GM23338 (cell line): Measurements from ENCODE around the gene IQCM. TPM values are rescaled to one million over a fixed set of nuclear protein-coding genes. Genes with fewer than 3 reads are reported as not detected.

Source experiments
- ATAC-seq: fragments of 200-7000 bp; cut with Tn5 transposase; 3 replicates; pipeline ENCODE4 v1.9.1; 2020
- DNase-seq: peaks from one replicate; pipeline ENCODE4 v3.0.0-alpha.2; 2015; ENCODE audit warnings: low spot score
- H2AFZ ChIP-seq: fragments of 200-600 bp; sonication (generic); 2 replicates; pipeline ENCODE4 v1.8.0; 2016; ENCODE audit warnings: antibody characterized with exemption, mild to moderate bottlenecking, moderate library complexity
- H3F3A ChIP-seq: fragments of 200-600 bp; sonication (generic); replicated peaks from 2 replicates; pipeline ENCODE4 v1.8.0; 2017; ENCODE audit warnings: antibody characterized with exemption, mixed run types, low read depth
- H3K27ac ChIP-seq: fragments of 200-600 bp; sonication (generic); 2 replicates; pipeline ENCODE4 v1.6.1; 2016; ENCODE audit warnings: low read depth
- H3K27me3 ChIP-seq: fragments of 200-600 bp; sonication (generic); 2 replicates; pipeline ENCODE4 v1.8.0; 2016; ENCODE audit warnings: mild to moderate bottlenecking, mixed run types, moderate library complexity; ENCODE audit not compliant: insufficient read depth
- H3K36me3 ChIP-seq: fragments of 200-600 bp; sonication (generic); 2 replicates; pipeline ENCODE4 v1.8.0; 2016; ENCODE audit warnings: mild to moderate bottlenecking; ENCODE audit not compliant: insufficient read depth
- H3K4me1 ChIP-seq: fragments of 200-600 bp; sonication (generic); 2 replicates; pipeline ENCODE4 v1.8.0; 2016; ENCODE audit warnings: mild to moderate bottlenecking, moderate library complexity; ENCODE audit not compliant: insufficient read depth
- H3K4me2 ChIP-seq: fragments of 200-600 bp; sonication (generic); 2 replicates; pipeline ENCODE4 v1.7.1; 2017; ENCODE audit warnings: mixed run types
- H3K4me3 ChIP-seq: fragments of 200-600 bp; sonication (generic); 2 replicates; pipeline ENCODE4 v1.6.1; 2016; ENCODE audit warnings: mixed run types
- H3K79me2 ChIP-seq: fragments of 200-600 bp; sonication (generic); replicated peaks from 2 replicates; pipeline ENCODE4 v1.8.0; 2017; ENCODE audit warnings: mild to moderate bottlenecking; ENCODE audit not compliant: insufficient read depth
- H3K9me2 ChIP-seq: fragments of 200-600 bp; sonication (generic); 2 replicates; pipeline ENCODE4 v1.8.0; 2017; ENCODE audit not compliant: insufficient read depth
- H4K20me1 ChIP-seq: fragments of 200-600 bp; sonication (generic); replicated peaks from 2 replicates; pipeline ENCODE4 v1.8.0; 2017; ENCODE audit warnings: mild to moderate bottlenecking; ENCODE audit not compliant: insufficient read depth
- H3K27ac Mint-ChIP-seq: 2 replicates; pipeline ENCODE4 v1.8.0; 2020; ENCODE audit warnings: inconsistent platforms, mild to moderate bottlenecking, moderate library complexity, mixed read lengths
- H3K27me3 Mint-ChIP-seq: 3 replicates; pipeline ENCODE4 v1.8.0; 2022; ENCODE audit warnings: low read depth, mild to moderate bottlenecking, moderate library complexity, mixed read lengths, inconsistent platforms; ENCODE audit not compliant: insufficient read depth, poor library complexity
- H3K36me3 Mint-ChIP-seq: 3 replicates; pipeline ENCODE4 v1.8.0; 2021; ENCODE audit warnings: low read depth, mild to moderate bottlenecking, inconsistent platforms, moderate library complexity, mixed read lengths
- H3K4me1 Mint-ChIP-seq: 3 replicates; pipeline ENCODE4 v1.8.0; 2020; ENCODE audit warnings: mild to moderate bottlenecking, inconsistent platforms, mixed read lengths
- H3K4me3 Mint-ChIP-seq: 3 replicates; pipeline ENCODE4 v1.8.0; 2021; ENCODE audit warnings: moderate library complexity, mild to moderate bottlenecking, inconsistent platforms, mixed read lengths
- H3K9me3 Mint-ChIP-seq: 3 replicates; pipeline ENCODE4 v1.8.0; 2020; ENCODE audit warnings: moderate library complexity, mild to moderate bottlenecking, inconsistent platforms, mixed read lengths
- CREB1 ChIP-seq: fragments of 250-450 bp; sonication (Bioruptor Pico); IDR thresholded peaks from 2 replicates; pipeline ENCODE4 v1.5.0; 2020; ENCODE audit warnings: low read depth, mild to moderate bottlenecking, moderate library complexity
- EZH2 ChIP-seq: fragments of 200-600 bp; sonication (generic); IDR thresholded peaks from one replicate; pipeline ENCODE4 v1.8.0; 2017; ENCODE audit warnings: antibody characterized with exemption, mild to moderate bottlenecking, low read depth; ENCODE audit not compliant: unreplicated experiment
- JUNB ChIP-seq: IDR thresholded peaks from one replicate; pipeline ENCODE4 v1.6.1; 2016; ENCODE audit warnings: antibody characterized with exemption; ENCODE audit not compliant: unreplicated experiment
- POLR2AphosphoS5 ChIP-seq: IDR thresholded peaks from 2 replicates; pipeline ENCODE4 v1.6.1; 2016; ENCODE audit warnings: antibody characterized with exemption, low read depth
- STAT1 ChIP-seq: IDR thresholded peaks from one replicate; pipeline ENCODE4 v1.6.1; 2016; ENCODE audit warnings: antibody characterized with exemption; ENCODE audit not compliant: unreplicated experiment
- ZNF114 ChIP-seq: fragments of 250-450 bp; sonication (Bioruptor Pico); IDR thresholded peaks from 2 replicates; pipeline ENCODE4 v1.5.0; 2020; ENCODE audit warnings: mild to moderate bottlenecking, moderate library complexity
- ZNF331 ChIP-seq: fragments of 250-450 bp; sonication (Bioruptor Pico); IDR thresholded peaks from 2 replicates; pipeline ENCODE4 v1.5.0; 2020; ENCODE audit warnings: low read depth, mild to moderate bottlenecking, moderate library complexity
- polyA plus RNA-seq: library from polyadenylated mRNA; unstranded; fragments of >200 nt; fragmentation: Nextera tagmentation; extraction: Ambion mirVana; gene quantifications from 2 replicates; pipeline ENCODE4 v1.2.1, GENCODE V29; 2016
- total RNA-seq: library from RNA; depleted of rRNA; stranded (reverse); fragments of >200 nt; shearing (Covaris generic); gene quantifications from 2 replicates; pipeline ENCODE4 v1.2.3, GENCODE V29; 2014
- TF ChIP-seq, protein P1 (sequence below): IDR thresholded peaks from one replicate; pipeline ENCODE4 v1.6.1; 2018; ENCODE audit warnings: antibody characterized with exemption; ENCODE audit not compliant: unreplicated experiment
- TF ChIP-seq, protein P2 (sequence below), 2 experiments: fragments of 200-600 bp in 1 of 2; sonication (generic) in 1 of 2; conservative IDR thresholded peaks; 2 replicates each; pipeline versions ENCODE4 v1.5.1 to v1.6.1; 2016 to 2017; ENCODE audit warnings: antibody characterized with exemption in 2 of 2, low read depth in 2 of 2, mild to moderate bottlenecking in 2 of 2, moderate library complexity in 1 of 2
- TF ChIP-seq, protein P3 (sequence below): IDR thresholded peaks from 2 replicates; pipeline ENCODE4 v1.6.1; 2016; ENCODE audit warnings: antibody characterized with exemption

The IQCM gene
- total and polyA plus RNA-seq, 2 experiments from 2014 or later: not detected

DNA sequence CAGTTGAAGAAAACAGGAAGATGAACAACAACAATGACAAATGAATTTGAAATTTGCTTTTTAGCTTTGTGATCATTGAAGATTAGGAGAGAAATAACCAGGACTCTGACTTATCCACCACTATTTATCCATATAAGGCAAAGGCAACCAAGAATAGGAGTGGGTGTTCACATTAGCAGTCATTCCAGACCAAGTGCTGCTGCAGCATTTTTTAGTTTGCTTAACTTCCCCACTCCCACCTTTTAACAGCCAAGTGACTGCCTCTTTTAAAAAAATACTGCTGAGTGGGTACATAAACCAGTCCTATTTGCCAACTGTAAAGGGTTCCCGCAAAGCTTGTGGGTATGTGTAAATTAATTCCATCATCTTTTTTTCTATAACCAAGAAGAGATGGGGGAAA is 230.9 kb downstream of the IQCM start (continued):
- no peak for TF ChIP-seq JUNB
- TF ChIP-seq, protein P1, sequence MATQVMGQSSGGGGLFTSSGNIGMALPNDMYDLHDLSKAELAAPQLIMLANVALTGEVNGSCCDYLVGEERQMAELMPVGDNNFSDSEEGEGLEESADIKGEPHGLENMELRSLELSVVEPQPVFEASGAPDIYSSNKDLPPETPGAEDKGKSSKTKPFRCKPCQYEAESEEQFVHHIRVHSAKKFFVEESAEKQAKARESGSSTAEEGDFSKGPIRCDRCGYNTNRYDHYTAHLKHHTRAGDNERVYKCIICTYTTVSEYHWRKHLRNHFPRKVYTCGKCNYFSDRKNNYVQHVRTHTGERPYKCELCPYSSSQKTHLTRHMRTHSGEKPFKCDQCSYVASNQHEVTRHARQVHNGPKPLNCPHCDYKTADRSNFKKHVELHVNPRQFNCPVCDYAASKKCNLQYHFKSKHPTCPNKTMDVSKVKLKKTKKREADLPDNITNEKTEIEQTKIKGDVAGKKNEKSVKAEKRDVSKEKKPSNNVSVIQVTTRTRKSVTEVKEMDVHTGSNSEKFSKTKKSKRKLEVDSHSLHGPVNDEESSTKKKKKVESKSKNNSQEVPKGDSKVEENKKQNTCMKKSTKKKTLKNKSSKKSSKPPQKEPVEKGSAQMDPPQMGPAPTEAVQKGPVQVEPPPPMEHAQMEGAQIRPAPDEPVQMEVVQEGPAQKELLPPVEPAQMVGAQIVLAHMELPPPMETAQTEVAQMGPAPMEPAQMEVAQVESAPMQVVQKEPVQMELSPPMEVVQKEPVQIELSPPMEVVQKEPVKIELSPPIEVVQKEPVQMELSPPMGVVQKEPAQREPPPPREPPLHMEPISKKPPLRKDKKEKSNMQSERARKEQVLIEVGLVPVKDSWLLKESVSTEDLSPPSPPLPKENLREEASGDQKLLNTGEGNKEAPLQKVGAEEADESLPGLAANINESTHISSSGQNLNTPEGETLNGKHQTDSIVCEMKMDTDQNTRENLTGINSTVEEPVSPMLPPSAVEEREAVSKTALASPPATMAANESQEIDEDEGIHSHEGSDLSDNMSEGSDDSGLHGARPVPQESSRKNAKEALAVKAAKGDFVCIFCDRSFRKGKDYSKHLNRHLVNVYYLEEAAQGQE: no peak
- TF ChIP-seq, protein P2, sequence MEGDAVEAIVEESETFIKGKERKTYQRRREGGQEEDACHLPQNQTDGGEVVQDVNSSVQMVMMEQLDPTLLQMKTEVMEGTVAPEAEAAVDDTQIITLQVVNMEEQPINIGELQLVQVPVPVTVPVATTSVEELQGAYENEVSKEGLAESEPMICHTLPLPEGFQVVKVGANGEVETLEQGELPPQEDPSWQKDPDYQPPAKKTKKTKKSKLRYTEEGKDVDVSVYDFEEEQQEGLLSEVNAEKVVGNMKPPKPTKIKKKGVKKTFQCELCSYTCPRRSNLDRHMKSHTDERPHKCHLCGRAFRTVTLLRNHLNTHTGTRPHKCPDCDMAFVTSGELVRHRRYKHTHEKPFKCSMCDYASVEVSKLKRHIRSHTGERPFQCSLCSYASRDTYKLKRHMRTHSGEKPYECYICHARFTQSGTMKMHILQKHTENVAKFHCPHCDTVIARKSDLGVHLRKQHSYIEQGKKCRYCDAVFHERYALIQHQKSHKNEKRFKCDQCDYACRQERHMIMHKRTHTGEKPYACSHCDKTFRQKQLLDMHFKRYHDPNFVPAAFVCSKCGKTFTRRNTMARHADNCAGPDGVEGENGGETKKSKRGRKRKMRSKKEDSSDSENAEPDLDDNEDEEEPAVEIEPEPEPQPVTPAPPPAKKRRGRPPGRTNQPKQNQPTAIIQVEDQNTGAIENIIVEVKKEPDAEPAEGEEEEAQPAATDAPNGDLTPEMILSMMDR (conservative IDR thresholded peaks at IDR 0.05; ENCODE audit: low read depth in 2 of 2): no peak
- TF ChIP-seq ZNF114 (CRISPR knock-in tag): no peak
- TF ChIP-seq, protein P3, sequence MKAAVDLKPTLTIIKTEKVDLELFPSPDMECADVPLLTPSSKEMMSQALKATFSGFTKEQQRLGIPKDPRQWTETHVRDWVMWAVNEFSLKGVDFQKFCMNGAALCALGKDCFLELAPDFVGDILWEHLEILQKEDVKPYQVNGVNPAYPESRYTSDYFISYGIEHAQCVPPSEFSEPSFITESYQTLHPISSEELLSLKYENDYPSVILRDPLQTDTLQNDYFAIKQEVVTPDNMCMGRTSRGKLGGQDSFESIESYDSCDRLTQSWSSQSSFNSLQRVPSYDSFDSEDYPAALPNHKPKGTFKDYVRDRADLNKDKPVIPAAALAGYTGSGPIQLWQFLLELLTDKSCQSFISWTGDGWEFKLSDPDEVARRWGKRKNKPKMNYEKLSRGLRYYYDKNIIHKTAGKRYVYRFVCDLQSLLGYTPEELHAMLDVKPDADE: no peak

DNA sequence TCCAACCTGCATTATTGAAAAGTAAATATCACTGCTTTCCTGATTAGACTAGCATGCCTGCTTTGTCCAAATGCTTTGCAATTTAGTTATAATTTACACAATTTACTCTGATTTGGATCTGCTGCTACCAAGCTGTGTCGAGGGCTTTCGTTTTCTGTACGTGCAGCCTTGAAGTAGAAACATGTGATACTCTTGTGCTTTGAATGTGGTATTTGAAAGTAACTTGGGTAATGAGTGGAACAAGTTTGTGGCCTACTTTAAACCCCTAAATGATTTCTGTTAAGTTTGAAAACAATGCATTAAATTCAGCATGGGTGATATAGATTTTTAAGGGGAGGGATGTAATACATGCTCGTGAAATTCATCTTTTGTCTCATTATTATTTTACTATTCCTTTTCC is 240.7 kb downstream of the IQCM start:
- no peaks in the 10 kb centered on the region for H4K20me1 ChIP-seq
- no peak overlapping the region for H3K4me2 ChIP-seq
- no peak overlapping the region for H3K4me3 ChIP-seq
- no peaks in the 10 kb centered on the region for H3K79me2 ChIP-seq
- DNase-seq (no peak), ATAC-seq (no peak)
- no peaks in the 10 kb centered on the region for H3K36me3 ChIP-seq
- H2AFZ ChIP-seq: no peak overlapping the region
- H3K9me3 Mint-ChIP-seq: no peaks in the 10 kb centered on the region
- no peak overlapping the region for H3K27ac Mint-ChIP-seq
- H3K36me3 Mint-ChIP-seq: no peaks in the 10 kb centered on the region
- TF ChIP-seq ZNF114 (CRISPR knock-in tag) (no peak), ZNF331 (CRISPR knock-in tag) (no peak), EZH2 (no peak), STAT1 (no peak), POLR2AphosphoS5 (no peak), CREB1 (CRISPR knock-in tag) (no peak)
- TF ChIP-seq, protein P3: no peak
- no peaks in the 10 kb centered on the region for H3K9me2 ChIP-seq
- H3K4me1 Mint-ChIP-seq: no peaks in the 10 kb centered on the region
- no peaks in the 10 kb centered on the region for H3F3A ChIP-seq
- H3K4me1 ChIP-seq: no peaks in the 10 kb centered on the region
- H3K4me3 Mint-ChIP-seq: no peak overlapping the region
- H3K27me3 ChIP-seq: no peaks in the 10 kb centered on the region
- H3K27ac ChIP-seq: no peak overlapping the region
- no peaks in the 10 kb centered on the region for H3K27me3 Mint-ChIP-seq
